Myometrial cell (primary cell): ENCODE measurements around the gene RDH8. TPM values are rescaled to one million over a fixed set of nuclear protein-coding genes. Genes with fewer than 3 reads are reported as not detected.

ENCODE experiments used
- total RNA-seq: library from RNA; depleted of rRNA; stranded (reverse); fragments of >200 nt; gene quantifications from 2 replicates; pipeline ENCODE4 v1.2.3, GENCODE V29; 2015

RDH8 gene
- not detected in 2 replicates for total RNA-seq

GRCh38 chr19:10013316-10013715 lies at the start of gene RDH8:
TSS of gene RDH8 (plus strand) at chr19:10013483. CDS start at chr19:10013498, 15 bp downstream.

GRCh38 chr19:10010247-10010691 lies 3.0 kb upstream of the RDH8 start, which contains the start of gene COL5A3:
TSS of gene COL5A3 (minus strand) at chr19:10010504. CDS start at chr19:10010385, 119 bp downstream.

Other genes starting within 250 kb of the RDH8 start
- gene ZNF846, start 244.7 kb upstream of the RDH8 start, total RNA-seq, result 0.58 and 12.1 TPM in 2 replicates
- gene FBXL12, start 194.4 kb upstream of the RDH8 start, total RNA-seq, result 26.2 and 27.7 TPM in 2 replicates
- 682 and 785 TPM in 2 replicates for gene UBL5, start 185.6 kb upstream of the RDH8 start, total RNA-seq
- 158 and 163 TPM in 2 replicates for gene PIN1, start 178.2 kb upstream of the RDH8 start, total RNA-seq
- gene OLFM2, start 77.0 kb upstream of the RDH8 start, total RNA-seq, result not detected in 2 replicates
- 0.29 and 0.53 TPM in 2 replicates for gene COL5A3, start 3.0 kb upstream of the RDH8 start, total RNA-seq
- 12.1 and 15.3 TPM in 2 replicates for gene SHFL, start 72.8 kb downstream of the RDH8 start, total RNA-seq
- not detected in 2 replicates for gene ANGPTL6, start 89.2 kb downstream of the RDH8 start, total RNA-seq
- gene PPAN, start 92.9 kb downstream of the RDH8 start, total RNA-seq, result 26.5 and 30.5 TPM in 2 replicates
- under 0.01 and 4.6 TPM in 2 replicates for gene P2RY11, start 98.2 kb downstream of the RDH8 start, total RNA-seq
- gene EIF3G, start 106.4 kb downstream of the RDH8 start, total RNA-seq, result 299 and 319 TPM in 2 replicates
- 81.2 and 82.7 TPM in 2 replicates for gene DNMT1, start 181.5 kb downstream of the RDH8 start, total RNA-seq
- gene S1PR2, start 217.8 kb downstream of the RDH8 start, total RNA-seq, result 8.1 and 8.5 TPM in 2 replicates
- gene MRPL4, start 238.7 kb downstream of the RDH8 start, total RNA-seq, result 140 and 145 TPM in 2 replicates